HepG2 (cell line): Measurements from ENCODE around the gene CSTB. TPM values are rescaled to one million over a fixed set of nuclear protein-coding genes. Genes with fewer than 3 reads are reported as not detected.

Source experiments
- ADNP ChIP-seq: sonication (generic); formaldehyde crosslinking; IDR thresholded peaks from 2 replicates; pipeline ENCODE4 v1.4.0; 2020; ENCODE audit warnings: missing genetic modification reagents
- ARID4A ChIP-seq: sonication (generic); formaldehyde crosslinking; IDR thresholded peaks from 2 replicates; pipeline ENCODE4 v1.5.0; 2020; ENCODE audit warnings: mild to moderate bottlenecking, missing genetic modification reagents, borderline replicate concordance
- BRCA1 ChIP-seq: sonication (generic); formaldehyde crosslinking; IDR thresholded peaks from 2 replicates; pipeline ENCODE4 v1.4.0; 2020; ENCODE audit warnings: missing genetic modification reagents
- EHMT2 ChIP-seq: fragments of 200-600 bp; sonication (generic); IDR thresholded peaks from 2 replicates; pipeline ENCODE4 v1.7.0; 2017; ENCODE audit warnings: antibody characterized with exemption, low read depth, low read length, borderline replicate concordance
- FLYWCH1 ChIP-seq: sonication (generic); formaldehyde crosslinking; IDR thresholded peaks from 2 replicates; pipeline ENCODE4 v1.8.1; 2023; ENCODE audit warnings: mild to moderate bottlenecking, missing genetic modification reagents
- HNRNPK ChIP-seq: fragments of 200-400 bp; formaldehyde crosslinking; IDR thresholded peaks from 2 replicates; pipeline ENCODE4 v1.6.1; 2018; ENCODE audit warnings: low read length, low read depth, moderate library complexity, mild to moderate bottlenecking; ENCODE audit not compliant: poor library complexity, severe bottlenecking
- HOXA7 ChIP-seq: sonication (generic); formaldehyde crosslinking; IDR thresholded peaks from 2 replicates; pipeline ENCODE4 v1.8.1; 2022; ENCODE audit warnings: mild to moderate bottlenecking, missing genetic modification reagents, moderate library complexity
- KDM6A ChIP-seq: IDR thresholded peaks from 2 replicates; pipeline ENCODE4 v1.6.1; 2016; ENCODE audit warnings: low read depth
- MYNN ChIP-seq: sonication (generic); formaldehyde crosslinking; IDR thresholded peaks from 2 replicates; pipeline ENCODE4 v1.4.0; 2020; ENCODE audit warnings: mild to moderate bottlenecking, low read depth, missing genetic modification reagents
- NFE2L2 ChIP-seq: fragments of 150-350 bp; IDR thresholded peaks from 2 replicates; pipeline ENCODE4 v1.6.1; 2014; ENCODE audit warnings: low read length
- PTBP1 ChIP-seq: fragments of 200-400 bp; formaldehyde crosslinking; IDR thresholded peaks from 2 replicates; pipeline ENCODE4 v1.6.1; 2018; ENCODE audit warnings: low read length, low read depth; ENCODE audit not compliant: poor library complexity, severe bottlenecking
- RFX1 ChIP-seq: fragments of 450-650 bp; IDR thresholded peaks from 2 replicates; pipeline ENCODE4 v1.6.1; 2017
- YEATS2 ChIP-seq: sonication (generic); formaldehyde crosslinking; IDR thresholded peaks from 2 replicates; pipeline ENCODE4 v1.4.0; 2020; ENCODE audit warnings: missing genetic modification reagents, borderline replicate concordance
- ZBTB1 ChIP-seq: sonication (generic); formaldehyde crosslinking; IDR thresholded peaks from 2 replicates; pipeline ENCODE4 v1.4.0; 2020; ENCODE audit warnings: missing genetic modification reagents, borderline replicate concordance
- ZBTB33 ChIP-seq: sonication (generic); formaldehyde crosslinking; IDR thresholded peaks from 2 replicates; pipeline ENCODE4 v1.4.0; 2020; ENCODE audit warnings: missing genetic modification reagents
- ZC3H4 ChIP-seq: sonication (generic); formaldehyde crosslinking; IDR thresholded peaks from 2 replicates; pipeline ENCODE4 v1.4.0; 2020; ENCODE audit warnings: missing genetic modification reagents, borderline replicate concordance
- ZEB1 ChIP-seq: IDR thresholded peaks from 2 replicates; pipeline ENCODE4 v1.6.1; 2012; ENCODE audit warnings: mild to moderate bottlenecking, low read depth, inconsistent platforms; ENCODE audit not compliant: insufficient replicate concordance
- ZFP91 ChIP-seq: sonication (generic); formaldehyde crosslinking; IDR thresholded peaks from 2 replicates; pipeline ENCODE4 v1.9.0; 2022; ENCODE audit warnings: missing genetic modification reagents, mild to moderate bottlenecking, borderline replicate concordance
- ZNF160 ChIP-seq: sonication (generic); formaldehyde crosslinking; IDR thresholded peaks from 2 replicates; pipeline ENCODE4 v1.8.0; 2022; ENCODE audit warnings: mild to moderate bottlenecking, inconsistent platforms, missing genetic modification reagents
- ZNF230 ChIP-seq: sonication (generic); formaldehyde crosslinking; IDR thresholded peaks from 2 replicates; pipeline ENCODE4 v1.4.0; 2020; ENCODE audit warnings: mild to moderate bottlenecking, missing genetic modification reagents
- ZNF746 ChIP-seq: sonication (generic); formaldehyde crosslinking; IDR thresholded peaks from 2 replicates; pipeline ENCODE4 v1.8.0; 2022; ENCODE audit warnings: mild to moderate bottlenecking, missing genetic modification reagents
- ZSCAN21 ChIP-seq: sonication (generic); formaldehyde crosslinking; IDR thresholded peaks from 2 replicates; pipeline ENCODE4 v1.8.0; 2022; ENCODE audit warnings: mild to moderate bottlenecking, missing genetic modification reagents, moderate library complexity, borderline replicate concordance
- polyA plus RNA-seq, 8 experiments: library from polyadenylated mRNA; depleted of rRNA in 3 of 8; stranded (reverse) in 7 of 8; unstranded in 1 of 8; fragments of >200 nt; fragmentation: Illumina TruSeq in 4 of 8; extraction: Trizol in 4 of 8; gene quantifications; 2 replicates each; pipeline versions ENCODE4 v1.2.1 to v1.2.3, GENCODE V29; 2011 to 2016; ENCODE audit warnings: low read depth in 4 of 8, missing spikeins in 1 of 8, mixed read lengths in 1 of 8; ENCODE audit not compliant: insufficient read depth in 1 of 8
- total RNA-seq, 5 experiments: library from RNA; depleted of rRNA; stranded (reverse); fragments of >200 nt; fragmentation: Illumina TruSeq; extraction: Trizol; gene quantifications; 2 replicates each; pipeline ENCODE4 v1.2.3, GENCODE V29; 2016; ENCODE audit warnings: low read depth in 1 of 5

CSTB gene
- total and polyA plus RNA-seq, 2 of the 13 experiments (the other 11 are each of a cell fraction or from before 2014, with no cell fraction given) = 11.7 to 94.1 TPM

GRCh38 chr21:43728467-43729390 is 47.4 kb downstream of the CSTB start (continued):
- peak; percentile 87 for TF ChIP-seq ZFP91 (CRISPR knock-in tag)
- TF ChIP-seq ADNP (CRISPR knock-in tag) = no peak
- peak; percentile 92 for TF ChIP-seq ZNF746 (CRISPR knock-in tag)
- no peak for TF ChIP-seq ZNF230 (CRISPR knock-in tag)
- no peak for TF ChIP-seq ZEB1
- TF ChIP-seq PTBP1 = no peak
- no peak for TF ChIP-seq RFX1
- no peak for TF ChIP-seq BRCA1 (CRISPR knock-in tag)
- peak; percentile 70; the same call in 1 of the 2 replicates for TF ChIP-seq ZNF160
- TF ChIP-seq NFE2L2 = no peak
- TF ChIP-seq EHMT2 = no peak
- TF ChIP-seq ARID4A (CRISPR knock-in tag) = peak; percentile 95
- TF ChIP-seq KDM6A = no peak
- TF ChIP-seq MYNN (CRISPR knock-in tag) = no peak
- TF ChIP-seq HNRNPK = no peak
- no peak; the same call in 1 of the 2 replicates for TF ChIP-seq ZBTB1 (CRISPR knock-in tag)
- peak; percentile 92 for TF ChIP-seq ZSCAN21 (CRISPR knock-in tag)
- no peak for TF ChIP-seq HOXA7 (CRISPR knock-in tag)
- no peak for TF ChIP-seq ZC3H4 (CRISPR knock-in tag)
- TF ChIP-seq FLYWCH1 (CRISPR knock-in tag) = no peak
- peak; percentile 62 for TF ChIP-seq ZBTB33
- peak; percentile 90 for TF ChIP-seq YEATS2
